HG03378 (cell line): ENCODE results near the gene USF3.
A peak's percentile ranks its signal among the peaks of the same experiment; 100 is the strongest.

Experiments used
- ATAC-seq: cut with Tn5 transposase; IDR thresholded peaks from one replicate; pipeline ENCODE4 v1.9.1; 2021; ENCODE audit warnings: mild to moderate bottlenecking, moderate library complexity; ENCODE audit not compliant: unreplicated experiment

Gene USF3

GRCh38 chr3:113698956-113699355 is 2.5 kb upstream of the USF3 start:
- ATAC-seq = no peak

- no peak for ATAC-seq
Measured at GRCh38 chr3:113698213-113698742, 1.8 kb upstream of the USF3 start.

GRCh38 chr3:113697500-113698090 is 1.2 kb upstream of the USF3 start:
- no peak for ATAC-seq

GRCh38 chr3:113696658-113697499 is 437 bp upstream of the USF3 start:
- ATAC-seq = peak; percentile 96

- ATAC-seq = no peak
Measured at GRCh38 chr3:113695431-113695785, 1.0 kb downstream of the USF3 start.

DNA sequence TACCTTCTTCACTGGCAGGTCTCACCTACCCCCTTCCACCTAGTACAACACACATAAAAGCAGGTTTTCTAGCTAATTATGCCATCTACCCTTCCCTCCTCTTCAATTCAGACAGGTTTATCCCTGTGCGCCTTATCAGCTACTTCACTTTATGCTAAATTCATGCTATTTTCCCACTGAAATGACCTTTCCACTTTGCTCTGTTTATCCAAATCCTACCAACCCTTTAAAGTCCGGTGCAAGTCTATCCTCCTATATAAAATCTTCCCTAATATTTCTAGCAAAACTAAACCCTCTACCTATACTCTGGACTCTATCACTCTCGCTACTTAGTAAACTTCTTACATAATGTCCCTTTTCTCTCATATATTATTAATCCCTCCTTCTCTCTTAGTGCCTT is 6.0 kb downstream of the USF3 start:
- ATAC-seq = no peak

- ATAC-seq = no peak
Measured at GRCh38 chr3:113685956-113686721, 10.3 kb downstream of the USF3 start.

DNA sequence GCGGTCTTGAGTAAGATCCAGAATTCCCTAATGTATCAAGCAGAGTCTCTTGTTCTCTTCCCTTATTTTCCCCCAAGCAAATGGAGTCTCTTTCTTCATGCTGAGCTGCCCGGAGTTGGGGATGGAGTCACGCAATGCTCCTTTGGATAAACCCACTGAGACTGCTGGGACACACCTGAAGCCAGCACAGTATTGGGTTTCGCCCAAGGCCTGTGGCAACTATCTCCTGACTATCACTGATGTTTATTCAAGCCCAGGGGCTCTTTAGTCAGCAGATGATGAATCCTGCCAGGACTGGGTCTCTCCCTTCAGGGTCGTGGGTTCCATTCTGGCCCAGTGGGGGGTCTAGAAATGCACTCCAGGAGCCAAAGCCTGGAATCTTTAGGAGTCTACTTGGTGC is 11.3 kb downstream of the USF3 start:
- ATAC-seq = no peak

DNA sequence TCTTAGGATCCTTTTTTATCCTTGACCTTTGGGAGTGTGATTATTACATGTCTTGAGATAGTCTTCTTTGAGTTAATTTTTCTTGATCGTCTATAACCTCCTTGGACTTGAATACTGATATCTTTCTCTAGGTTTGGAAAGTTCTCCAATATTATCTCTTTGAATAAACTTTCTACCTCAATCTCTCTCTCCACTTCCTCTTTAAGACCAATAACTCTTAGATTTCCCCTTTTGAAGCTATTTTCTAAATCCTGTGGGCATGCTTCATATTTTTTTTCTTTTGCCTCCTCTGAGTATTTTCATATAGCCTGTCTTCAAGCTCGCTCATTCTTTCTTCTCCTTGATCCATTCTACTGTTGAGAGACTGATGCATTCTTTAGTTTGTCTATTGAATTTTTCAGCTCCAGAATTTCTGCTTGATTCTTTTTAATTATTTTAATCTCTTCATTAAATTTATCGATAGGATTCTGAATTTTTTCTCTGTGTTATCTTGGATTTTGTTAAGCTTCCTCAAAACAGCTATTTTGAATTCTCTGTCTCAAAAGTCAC is 12.1 kb downstream of the USF3 start:
- ATAC-seq = no peak

DNA sequence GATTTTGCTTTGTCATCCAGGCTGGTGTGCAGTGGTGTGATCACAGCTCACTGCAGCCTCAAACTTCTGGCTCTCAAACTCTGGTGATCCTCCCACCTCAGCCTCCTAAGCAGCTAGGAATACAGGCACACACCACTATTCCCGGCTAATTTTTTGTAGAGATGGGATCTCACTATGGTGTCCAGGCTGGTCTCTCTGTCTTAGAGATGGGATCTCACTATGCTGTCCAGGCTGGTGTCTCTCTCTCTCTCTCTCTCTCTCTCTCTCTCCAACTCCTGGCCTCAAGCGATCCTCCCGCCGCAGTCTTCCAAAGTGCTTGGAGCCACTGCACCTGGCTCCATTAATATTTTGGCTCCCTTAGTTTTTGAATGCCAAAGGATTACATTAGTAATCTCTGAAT is 17.7 kb downstream of the USF3 start:
- no peak for ATAC-seq

- no peak for ATAC-seq
Measured at GRCh38 chr3:113677737-113678136, 18.7 kb downstream of the USF3 start.

DNA sequence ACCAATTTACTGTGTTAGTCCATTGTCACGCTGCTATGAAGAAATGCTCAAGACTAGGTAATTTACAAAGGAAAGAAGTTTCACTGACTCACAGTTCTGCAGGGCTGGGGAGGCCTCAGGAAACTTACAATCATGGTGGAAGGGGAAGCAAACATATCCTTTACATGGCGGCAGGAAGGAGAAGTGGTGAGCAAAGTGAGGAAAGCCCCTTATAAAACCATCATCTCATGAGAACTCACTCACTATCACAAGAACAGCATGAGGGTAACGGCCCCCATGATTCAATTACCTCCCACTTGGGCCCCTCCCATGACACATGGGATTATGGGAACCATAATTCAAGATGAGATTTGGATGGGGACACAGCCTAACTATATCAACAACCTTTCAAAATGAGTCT is 20.2 kb downstream of the USF3 start:
- no peak for ATAC-seq

- ATAC-seq = no peak
Measured at GRCh38 chr3:113673593-113673992, 22.8 kb downstream of the USF3 start.

DNA sequence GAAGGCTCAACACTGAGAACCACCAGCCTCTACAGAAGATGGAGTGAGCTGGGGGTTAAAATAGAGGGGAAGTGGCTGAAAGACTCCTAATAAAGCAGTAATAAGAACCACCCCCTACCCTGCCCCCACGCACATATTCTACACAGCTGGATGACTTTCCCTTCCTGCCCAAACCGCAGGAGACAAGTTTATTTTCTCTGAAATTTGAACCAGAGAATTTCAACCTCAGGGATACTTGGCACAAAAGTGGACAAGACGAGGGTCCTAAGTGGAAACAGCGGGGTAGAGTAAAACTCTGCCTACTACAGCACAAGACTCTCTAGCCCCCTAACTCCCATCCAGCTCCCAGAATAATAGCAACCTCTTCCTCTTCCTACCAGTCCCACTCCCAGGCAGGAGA is 28.4 kb downstream of the USF3 start:
- no peak for ATAC-seq

DNA sequence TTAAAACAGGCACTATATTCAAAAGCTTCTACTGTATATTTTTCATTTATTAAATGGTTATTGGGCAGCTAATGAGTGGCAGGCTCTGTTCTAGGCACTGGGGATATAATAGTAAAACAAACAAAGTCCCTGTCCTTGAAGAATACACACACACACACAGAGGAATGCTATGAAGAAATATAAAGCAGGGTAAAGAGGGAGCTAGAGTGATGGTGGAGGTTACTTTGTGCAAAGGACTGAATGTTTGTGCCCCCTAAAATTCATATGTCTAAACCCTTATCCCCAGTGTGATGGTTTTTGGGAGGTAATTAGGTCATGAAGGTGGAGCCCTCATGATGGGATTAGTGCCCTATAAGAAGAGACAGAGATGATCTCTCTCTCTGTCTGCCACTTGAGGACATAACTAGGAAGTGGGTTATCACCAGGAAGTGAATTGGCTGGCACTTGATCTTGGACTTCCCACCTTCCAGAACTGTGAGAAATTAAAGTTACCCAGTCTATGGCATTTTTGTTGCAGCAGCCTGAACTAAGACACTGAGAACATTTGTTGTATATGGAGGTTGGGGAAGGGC is 31.8 kb downstream of the USF3 start:
- ATAC-seq = no peak

- no peak for ATAC-seq
Measured at GRCh38 chr3:113663761-113664160, 32.7 kb downstream of the USF3 start.

DNA sequence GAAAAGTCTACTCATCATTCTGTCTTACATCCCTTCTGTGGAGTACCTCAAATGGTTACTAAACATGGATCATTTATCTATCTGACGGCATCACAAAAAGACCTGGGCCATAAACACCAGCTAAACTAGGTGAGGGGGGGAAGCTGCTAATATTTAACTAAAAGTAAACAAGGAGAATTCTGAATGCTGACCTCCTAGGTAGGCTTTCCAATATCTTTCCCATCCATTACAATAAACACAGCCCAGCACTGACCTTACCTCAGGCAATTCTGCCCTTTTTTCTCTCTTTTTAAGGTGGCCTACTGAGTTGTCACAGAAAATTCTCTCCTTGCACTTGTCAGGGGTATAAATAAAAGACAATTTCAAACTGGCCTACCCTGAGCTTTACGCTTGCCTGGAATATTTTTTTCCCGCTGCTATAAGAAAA is 33.1 kb downstream of the USF3 start:
- no peak for ATAC-seq

- no peak for ATAC-seq
Measured at GRCh38 chr3:113662824-113663223, 33.6 kb downstream of the USF3 start.

GRCh38 chr3:113660896-113661295 is 35.5 kb downstream of the USF3 start:
- no peak for ATAC-seq

- ATAC-seq = no peak
Measured at GRCh38 chr3:113660458-113660857, 36.0 kb downstream of the USF3 start.

DNA sequence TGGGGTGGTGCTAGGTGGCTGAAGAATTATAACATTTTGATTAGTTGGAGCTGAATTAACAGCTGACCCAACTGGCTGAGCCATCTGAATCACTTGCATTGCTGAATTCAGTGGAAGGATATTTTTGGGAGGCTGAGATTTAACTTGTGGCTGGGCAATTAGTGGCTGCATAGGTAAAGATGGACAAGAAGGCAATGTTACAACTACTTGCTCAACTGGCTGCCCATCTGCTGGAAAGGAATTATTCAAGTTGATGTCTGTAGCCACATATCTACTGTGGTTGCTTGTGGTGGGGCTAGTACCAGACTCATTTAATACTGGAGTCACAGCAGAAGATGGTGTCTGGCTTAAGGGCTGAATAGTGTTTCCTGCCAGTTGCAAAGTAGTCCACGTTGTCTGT is 36.4 kb downstream of the USF3 start:
- ATAC-seq = no peak
